ENCODE data around the gene EAPP.
"Not testable (repeated sequence)": the region's sequence is repeated elsewhere in the genome, so short reads cannot be mapped to it uniquely, and the experiment has no call there.

EAPP gene

DNA sequence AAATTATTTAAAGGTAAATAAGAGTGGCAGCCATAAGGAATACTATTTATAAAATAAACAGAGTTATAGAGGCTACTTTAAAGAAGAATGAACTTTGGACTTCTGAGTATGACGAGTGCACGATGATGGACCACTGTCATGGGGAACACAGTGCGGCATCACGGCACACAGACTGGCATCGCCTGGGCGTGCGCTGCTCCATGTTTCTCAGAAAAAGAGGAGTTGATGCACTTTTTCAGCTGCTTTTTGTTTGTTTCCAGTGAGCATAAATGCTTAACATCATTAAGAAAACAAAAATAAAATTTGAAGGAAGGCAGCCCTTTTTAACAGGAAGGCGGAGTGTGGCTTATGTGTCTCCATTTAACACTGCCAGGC, 23.3 kb upstream of the EAPP start:
- TF ChIP-seq, protein P1, sequence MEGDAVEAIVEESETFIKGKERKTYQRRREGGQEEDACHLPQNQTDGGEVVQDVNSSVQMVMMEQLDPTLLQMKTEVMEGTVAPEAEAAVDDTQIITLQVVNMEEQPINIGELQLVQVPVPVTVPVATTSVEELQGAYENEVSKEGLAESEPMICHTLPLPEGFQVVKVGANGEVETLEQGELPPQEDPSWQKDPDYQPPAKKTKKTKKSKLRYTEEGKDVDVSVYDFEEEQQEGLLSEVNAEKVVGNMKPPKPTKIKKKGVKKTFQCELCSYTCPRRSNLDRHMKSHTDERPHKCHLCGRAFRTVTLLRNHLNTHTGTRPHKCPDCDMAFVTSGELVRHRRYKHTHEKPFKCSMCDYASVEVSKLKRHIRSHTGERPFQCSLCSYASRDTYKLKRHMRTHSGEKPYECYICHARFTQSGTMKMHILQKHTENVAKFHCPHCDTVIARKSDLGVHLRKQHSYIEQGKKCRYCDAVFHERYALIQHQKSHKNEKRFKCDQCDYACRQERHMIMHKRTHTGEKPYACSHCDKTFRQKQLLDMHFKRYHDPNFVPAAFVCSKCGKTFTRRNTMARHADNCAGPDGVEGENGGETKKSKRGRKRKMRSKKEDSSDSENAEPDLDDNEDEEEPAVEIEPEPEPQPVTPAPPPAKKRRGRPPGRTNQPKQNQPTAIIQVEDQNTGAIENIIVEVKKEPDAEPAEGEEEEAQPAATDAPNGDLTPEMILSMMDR (IDR thresholded peaks at IDR 0.05; ENCODE audit: low read depth, low read length) = no peak
- no peak for DNase-seq (ENCODE audit: extremely low read depth, low read depth)

DNA sequence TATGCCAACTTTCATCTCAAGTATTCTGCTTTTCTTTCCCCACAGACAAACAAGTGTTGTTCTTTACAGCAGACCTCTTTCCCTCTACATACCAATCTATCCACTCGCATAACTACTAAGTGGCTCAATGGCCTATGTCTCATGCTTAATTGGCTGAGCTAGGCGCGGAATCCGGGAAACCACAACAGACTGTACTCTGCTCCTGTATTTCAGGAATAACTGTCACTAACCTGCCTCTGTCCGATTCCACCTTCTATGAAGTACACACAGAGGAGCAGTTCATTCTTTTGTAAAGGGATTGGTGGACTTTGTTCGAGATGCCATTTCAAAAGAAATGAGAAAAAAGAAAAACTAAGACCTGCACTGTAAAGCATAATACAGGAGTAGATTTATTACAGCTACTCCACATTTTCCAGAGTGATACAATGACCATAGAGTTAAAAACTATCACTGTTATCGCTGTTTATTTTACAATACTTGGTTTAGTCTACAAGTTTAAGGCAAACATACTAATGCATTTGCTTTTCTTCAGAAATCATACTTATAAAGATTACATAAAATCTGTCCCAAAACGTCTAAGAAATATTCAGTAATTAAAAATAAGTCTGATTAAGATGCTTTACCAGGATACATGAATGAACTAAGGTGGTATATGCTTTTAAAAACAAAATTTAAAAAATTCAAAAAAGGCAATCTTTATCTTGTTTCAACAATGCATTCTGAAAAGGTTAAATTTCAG, 22.7 kb upstream of the EAPP start:
- DNase-seq (ENCODE audit: extremely low read depth, low read depth) = not testable (repeated sequence)

DNA sequence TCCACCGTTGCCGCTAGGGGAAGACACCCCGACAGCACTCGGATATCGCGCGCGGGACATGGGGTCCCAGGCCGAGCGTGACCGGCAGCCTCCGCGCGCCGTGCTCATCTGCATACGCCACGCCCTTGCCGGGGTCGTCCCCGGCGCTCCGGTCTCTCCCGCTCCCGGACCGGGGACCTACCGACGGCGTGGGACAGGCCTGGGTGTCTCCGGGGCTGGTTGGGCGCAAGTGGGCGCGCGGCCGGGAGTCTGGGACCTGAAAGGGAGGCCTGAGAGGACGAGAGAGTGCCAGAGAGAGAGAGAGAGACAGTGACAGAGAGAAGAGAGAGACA, 17.0 kb upstream of the EAPP start:
- DNase-seq (ENCODE audit: extremely low read depth, low read depth) = not testable (repeated sequence)

DNA sequence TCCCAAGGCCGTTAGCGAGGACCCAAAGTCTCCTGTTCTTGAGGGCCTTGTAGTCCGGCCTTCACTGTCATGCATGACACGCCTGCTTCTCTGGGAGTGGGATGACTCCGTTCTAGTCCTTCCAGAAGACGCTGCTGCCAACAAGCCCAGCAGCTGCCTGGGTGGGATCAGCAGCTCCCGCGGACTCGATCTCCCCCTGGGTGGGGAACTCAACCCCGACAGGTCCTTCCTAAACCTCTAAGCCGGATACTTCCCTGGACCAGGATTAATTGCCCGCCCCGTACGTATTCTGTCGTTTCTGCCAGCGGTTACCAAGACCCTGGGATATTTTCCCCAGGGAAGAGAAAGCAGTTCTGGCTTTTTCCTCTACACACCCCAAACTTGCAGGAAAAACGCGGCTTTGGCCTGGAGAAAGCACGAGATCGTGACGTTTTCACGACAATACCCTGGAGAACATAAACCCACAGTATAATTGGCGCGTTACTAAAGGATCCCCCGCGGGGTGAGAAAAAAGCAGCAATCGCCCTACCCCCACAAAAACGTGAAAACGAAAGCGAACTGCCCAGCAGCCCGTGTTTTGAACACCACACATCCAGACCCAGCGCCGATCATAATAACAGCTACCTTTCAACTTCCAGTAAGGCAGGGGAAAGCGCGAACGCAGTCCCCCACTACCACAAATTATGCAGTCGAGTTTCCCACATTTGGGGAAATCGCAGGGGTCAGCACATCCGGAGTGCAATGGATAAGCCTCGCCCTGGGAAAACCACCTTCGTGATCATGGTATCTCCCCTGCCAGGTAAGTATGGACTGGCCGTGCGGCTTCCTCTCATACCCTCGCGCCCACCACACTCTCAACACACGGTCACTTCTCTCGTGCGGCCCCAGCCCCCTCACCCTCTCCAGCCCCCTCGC, 16.3 kb upstream of the EAPP start:
- not testable (repeated sequence) for DNase-seq (ENCODE audit: extremely low read depth, low read depth)

DNA sequence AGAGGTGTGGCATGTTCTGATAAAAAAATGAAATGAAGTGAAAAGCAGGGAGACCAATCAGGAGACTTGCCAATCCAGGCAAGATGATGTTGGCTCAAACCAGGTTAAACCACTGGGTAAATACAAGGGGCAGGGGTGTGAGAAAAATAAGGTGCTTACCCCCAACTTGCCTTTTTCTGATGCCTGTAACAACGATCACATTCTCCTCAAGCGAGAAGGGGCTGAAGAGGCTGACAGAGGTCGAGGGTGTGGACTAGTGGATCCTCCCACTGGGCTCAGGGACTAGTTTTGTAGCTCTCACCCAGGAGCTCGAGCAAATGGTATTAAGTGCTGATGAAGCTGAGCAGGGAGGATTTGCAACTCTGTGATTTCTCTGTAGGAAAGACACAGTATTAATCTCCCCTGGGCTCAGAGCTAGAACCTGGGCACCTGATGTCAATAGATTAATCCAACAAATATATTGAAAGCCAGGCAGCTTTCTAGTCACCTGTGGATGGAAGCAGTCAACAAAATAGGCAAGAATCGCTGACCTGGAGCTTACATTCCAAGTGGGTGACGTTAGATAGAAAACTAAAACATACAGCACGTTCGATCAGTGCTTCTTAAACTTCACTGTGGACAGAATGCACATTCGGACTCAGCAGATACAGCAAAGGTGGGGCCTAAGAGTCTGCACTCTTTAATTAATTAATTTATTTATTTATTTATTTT, 15.2 kb upstream of the EAPP start:
- TF ChIP-seq, protein P1 (IDR thresholded peaks at IDR 0.05; ENCODE audit: low read depth, low read length) = no peak
- DNase-seq (ENCODE audit: extremely low read depth, low read depth) = no peak

DNA sequence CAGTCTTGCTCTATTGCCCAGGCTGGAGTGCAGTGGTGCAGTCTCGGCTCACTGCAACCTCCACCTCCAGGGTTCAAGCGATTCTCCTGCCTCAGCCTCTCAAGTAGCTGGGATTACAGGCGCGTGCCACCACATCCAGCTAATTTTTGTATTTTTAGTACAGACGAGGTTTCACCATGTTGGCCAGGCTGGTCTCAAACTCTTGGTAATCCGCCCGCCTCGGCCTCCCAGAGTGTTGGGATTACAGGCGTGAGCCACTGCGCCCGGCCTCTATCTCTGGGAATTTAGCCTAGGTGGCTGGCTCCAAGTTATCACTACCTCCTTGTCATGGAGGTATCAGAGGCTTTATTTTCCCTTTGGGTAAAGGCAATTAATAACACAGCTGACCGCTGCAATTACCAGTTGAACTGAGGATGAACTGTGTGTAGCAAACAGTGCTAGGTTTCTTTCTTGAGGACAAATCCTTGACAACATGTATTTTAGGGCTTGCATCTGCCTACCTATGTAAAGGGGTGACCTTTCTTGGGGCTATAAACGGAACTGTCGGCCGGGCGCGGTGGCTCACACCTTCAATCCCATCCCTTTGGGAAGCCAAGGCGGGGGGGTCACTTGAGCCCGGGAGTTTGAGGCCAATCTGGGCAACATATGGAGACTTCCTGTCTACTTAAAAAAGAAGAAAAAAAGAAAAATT, 9.9 kb upstream of the EAPP start:
- not testable (repeated sequence) for DNase-seq (ENCODE audit: extremely low read depth, low read depth)

DNA sequence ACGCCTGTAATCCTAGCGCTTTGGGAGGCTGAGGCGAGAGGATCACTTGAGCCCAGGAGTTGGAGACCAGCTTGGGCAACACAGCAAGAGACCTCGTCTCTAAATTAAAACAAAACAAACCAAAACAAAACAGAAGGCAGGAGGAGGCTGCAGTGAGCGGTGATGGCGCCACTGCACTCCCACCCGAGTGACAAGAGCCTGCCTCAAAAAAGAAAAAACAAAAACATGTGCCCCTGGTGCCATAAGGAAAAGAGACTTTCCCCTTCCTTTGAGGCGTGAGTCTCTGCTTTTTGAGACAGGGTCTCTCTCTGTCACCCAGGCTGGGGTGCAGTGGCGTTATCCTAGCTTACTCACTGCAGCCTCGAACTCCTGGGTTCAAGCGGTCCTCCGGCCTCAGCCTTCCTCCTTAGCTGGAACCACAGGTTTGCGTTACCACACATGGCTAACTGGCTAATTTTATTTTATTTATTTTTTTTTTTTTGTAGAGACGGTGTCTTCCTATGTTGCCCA, 9.0 kb upstream of the EAPP start:
- DNase-seq (ENCODE audit: extremely low read depth, low read depth) = no peak
- TF ChIP-seq, protein P1 (IDR thresholded peaks at IDR 0.05; ENCODE audit: low read depth, low read length) = no peak

DNA sequence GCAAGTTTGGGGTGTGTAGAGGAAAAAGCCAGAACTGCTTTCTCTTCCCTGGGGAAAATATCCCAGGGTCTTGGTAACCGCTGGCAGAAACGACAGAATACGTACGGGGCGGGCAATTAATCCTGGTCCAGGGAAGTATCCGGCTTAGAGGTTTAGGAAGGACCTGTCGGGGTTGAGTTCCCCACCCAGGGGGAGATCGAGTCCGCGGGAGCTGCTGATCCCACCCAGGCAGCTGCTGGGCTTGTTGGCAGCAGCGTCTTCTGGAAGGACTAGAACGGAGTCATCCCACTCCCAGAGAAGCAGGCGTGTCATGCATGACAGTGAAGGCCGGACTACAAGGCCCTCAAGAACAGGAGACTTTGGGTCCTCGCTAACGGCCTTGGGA, 7.6 kb upstream of the EAPP start:
- DNase-seq (ENCODE audit: extremely low read depth, low read depth) = not testable (repeated sequence)

DNA sequence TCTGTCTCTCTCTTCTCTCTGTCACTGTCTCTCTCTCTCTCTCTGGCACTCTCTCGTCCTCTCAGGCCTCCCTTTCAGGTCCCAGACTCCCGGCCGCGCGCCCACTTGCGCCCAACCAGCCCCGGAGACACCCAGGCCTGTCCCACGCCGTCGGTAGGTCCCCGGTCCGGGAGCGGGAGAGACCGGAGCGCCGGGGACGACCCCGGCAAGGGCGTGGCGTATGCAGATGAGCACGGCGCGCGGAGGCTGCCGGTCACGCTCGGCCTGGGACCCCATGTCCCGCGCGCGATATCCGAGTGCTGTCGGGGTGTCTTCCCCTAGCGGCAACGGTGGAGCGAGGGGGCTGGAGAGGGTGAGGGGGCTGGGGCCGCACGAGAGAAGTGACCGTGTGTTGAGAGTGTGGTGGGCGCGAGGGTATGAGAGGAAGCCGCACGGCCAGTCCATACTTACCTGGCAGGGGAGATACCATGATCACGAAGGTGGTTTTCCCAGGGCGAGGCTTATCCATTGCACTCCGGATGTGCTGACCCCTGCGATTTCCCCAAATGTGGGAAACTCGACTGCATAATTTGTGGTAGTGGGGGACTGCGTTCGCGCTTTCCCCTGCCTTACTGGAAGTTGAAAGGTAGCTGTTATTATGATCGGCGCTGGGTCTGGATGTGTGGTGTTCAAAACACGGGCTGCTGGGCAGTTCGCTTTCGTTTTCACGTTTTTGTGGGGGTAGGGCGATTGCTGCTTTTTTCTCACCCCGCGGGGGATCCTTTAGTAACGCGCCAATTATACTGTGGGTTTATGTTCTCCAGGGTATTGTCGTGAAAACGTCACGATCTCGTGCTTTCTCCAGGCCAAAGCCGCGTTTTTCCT, 7.0 kb upstream of the EAPP start:
- DNase-seq (ENCODE audit: extremely low read depth, low read depth) = not testable (repeated sequence)

DNA sequence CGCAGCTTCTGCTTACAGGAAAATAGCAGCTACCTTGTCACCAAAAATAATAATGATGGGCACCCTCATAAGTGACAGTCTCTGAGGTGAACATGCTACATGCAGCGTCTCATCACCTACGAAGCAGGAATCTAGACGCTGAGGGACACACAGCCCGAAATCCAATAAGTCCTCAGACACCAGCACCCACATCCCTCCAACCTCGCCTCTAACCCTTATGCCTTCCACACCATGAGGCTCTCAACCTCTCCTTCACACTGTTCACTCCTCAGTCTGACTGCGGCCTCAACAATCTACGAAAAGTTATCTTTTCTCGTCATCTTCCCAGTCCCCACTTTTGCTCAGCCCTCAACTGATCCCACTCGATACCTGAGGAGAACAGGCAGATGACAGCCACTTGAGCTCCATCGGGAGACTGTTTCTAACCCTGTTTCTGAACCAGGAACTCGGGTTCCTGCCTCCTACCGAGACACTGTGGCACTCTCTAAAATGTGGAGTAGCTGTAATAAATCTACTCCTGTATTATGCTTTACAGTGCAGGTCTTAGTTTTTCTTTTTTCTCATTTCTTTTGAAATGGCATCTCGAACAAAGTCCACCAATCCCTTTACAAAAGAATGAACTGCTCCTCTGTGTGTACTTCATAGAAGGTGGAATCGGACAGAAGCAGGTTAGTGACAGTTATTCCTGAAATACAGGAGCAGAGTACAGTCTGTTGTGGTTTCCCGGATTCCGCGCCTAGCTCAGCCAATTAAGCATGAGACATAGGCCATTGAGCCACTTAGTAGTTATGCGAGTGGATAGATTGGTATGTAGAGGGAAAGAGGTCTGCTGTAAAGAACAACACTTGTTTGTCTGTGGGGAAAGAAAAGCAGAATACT, 919 bp upstream of the EAPP start:
- DNase-seq (ENCODE audit: extremely low read depth, low read depth) = not testable (repeated sequence)
